ENCODE data around the gene RPL13. TPM values are rescaled to one million over a fixed set of nuclear protein-coding genes. Genes with fewer than 3 reads are reported as not detected.
A peak's percentile ranks its signal among the peaks of the same experiment; 100 is the strongest.

The RPL13 gene
- total RNA-seq, 1 experiment from 2014 or later = 2,157 TPM

GRCh38 chr16:89556750-89557689, 3.5 kb upstream of the RPL13 start:
- no peak overlapping the region for H4K5ac ChIP-seq (ENCODE audit: insufficient read length, low read depth, low read length)
- no peak overlapping the region for H4K91ac ChIP-seq (ENCODE audit: insufficient read length, low read depth, low read length)
- DNase-seq = peak; percentile 93
- no peaks in the 10 kb centered on the region for H3K27me3 ChIP-seq (ENCODE audit: insufficient read depth, low read length)
- WGBS (ENCODE audit: extremely low coverage, insufficient read length, low lambda C conversion rate) = no CpG with 5 or more reads among the region's 34 CpGs
- TF ChIP-seq, protein P1, sequence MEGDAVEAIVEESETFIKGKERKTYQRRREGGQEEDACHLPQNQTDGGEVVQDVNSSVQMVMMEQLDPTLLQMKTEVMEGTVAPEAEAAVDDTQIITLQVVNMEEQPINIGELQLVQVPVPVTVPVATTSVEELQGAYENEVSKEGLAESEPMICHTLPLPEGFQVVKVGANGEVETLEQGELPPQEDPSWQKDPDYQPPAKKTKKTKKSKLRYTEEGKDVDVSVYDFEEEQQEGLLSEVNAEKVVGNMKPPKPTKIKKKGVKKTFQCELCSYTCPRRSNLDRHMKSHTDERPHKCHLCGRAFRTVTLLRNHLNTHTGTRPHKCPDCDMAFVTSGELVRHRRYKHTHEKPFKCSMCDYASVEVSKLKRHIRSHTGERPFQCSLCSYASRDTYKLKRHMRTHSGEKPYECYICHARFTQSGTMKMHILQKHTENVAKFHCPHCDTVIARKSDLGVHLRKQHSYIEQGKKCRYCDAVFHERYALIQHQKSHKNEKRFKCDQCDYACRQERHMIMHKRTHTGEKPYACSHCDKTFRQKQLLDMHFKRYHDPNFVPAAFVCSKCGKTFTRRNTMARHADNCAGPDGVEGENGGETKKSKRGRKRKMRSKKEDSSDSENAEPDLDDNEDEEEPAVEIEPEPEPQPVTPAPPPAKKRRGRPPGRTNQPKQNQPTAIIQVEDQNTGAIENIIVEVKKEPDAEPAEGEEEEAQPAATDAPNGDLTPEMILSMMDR (conservative IDR thresholded peaks at IDR 0.05) = peak; percentile 82
- peaks cover 9% of the 10 kb centered on the region for H3K23me2 ChIP-seq (ENCODE audit: insufficient read length, low read depth, low read length, poor library complexity, severe bottlenecking)
- no peak overlapping the region for H3K27ac ChIP-seq (ENCODE audit: insufficient read length, low read depth, low read length)
- H2AFZ ChIP-seq (ENCODE audit: low read length) = no peak overlapping the region
- H2BK120ac ChIP-seq (ENCODE audit: low read depth, low read length, poor library complexity, severe bottlenecking) = no peak overlapping the region
- peaks cover 8% of the 10 kb centered on the region; the same call in 1 of the 2 replicates for H3K79me2 ChIP-seq (ENCODE audit: insufficient read depth, low read length)
- H2BK12ac ChIP-seq (ENCODE audit: insufficient read length, low read depth, low read length) = no peak overlapping the region
- Mint-ChIP-seq H3K9me3 (no peaks in the 10 kb centered on the region; a peak in 1 of 5 replicates), H3K36me3 (ENCODE audit: insufficient read depth in 1 of 3, low read depth in 3 of 3) (peaks cover 17 to 58% (median 53%) of the 10 kb centered on the region in 3 experiments), H3K27me3 (ENCODE audit: low read depth) (no peaks in the 10 kb centered on the region; the same call in 1 of the 2 replicates), H3K4me1 (peaks cover 7 to 11% of the 10 kb centered on the region in 2 experiments), H3K27ac (peak overlapping the region; percentile 72 to 95 (median 77); a peak in 5 of 7 replicates), H3K4me3 (peak overlapping the region in 1 of 2 experiments; percentile 50; a peak in 2 of 5 replicates)
- H3K14ac ChIP-seq (ENCODE audit: insufficient read depth, low read length) = no peak overlapping the region
- H3K79me1 ChIP-seq (ENCODE audit: insufficient read depth, low read depth, low read length, poor library complexity, severe bottlenecking) = peaks cover under 1% of the 10 kb centered on the region
- no peaks in the 10 kb centered on the region for H3K9me3 ChIP-seq (ENCODE audit: control insufficient read depth, low read depth, low read length)
- no peak overlapping the region for H2BK5ac ChIP-seq (ENCODE audit: insufficient read length, low read length)
- no peak overlapping the region for H3K9ac ChIP-seq (ENCODE audit: extremely low read depth, insufficient read length, low read length)
- no peak overlapping the region for H3K56ac ChIP-seq (ENCODE audit: insufficient read length, low read depth, low read length)
- H4K8ac ChIP-seq (replicated peaks; ENCODE audit: insufficient read length, low read depth, low read length) = no peak overlapping the region
- no peak overlapping the region for H2AK5ac ChIP-seq (ENCODE audit: insufficient read length, low read length)
- no peak overlapping the region for H3K4ac ChIP-seq (ENCODE audit: low read depth, low read length)
- H3T11ph ChIP-seq (ENCODE audit: low read length) = no peak overlapping the region
- no peak overlapping the region for H2BK15ac ChIP-seq (ENCODE audit: low read depth, low read length)
- H3K4me1 ChIP-seq (ENCODE audit: insufficient read depth, low read length) = no peaks in the 10 kb centered on the region
- no peak overlapping the region for H3K4me2 ChIP-seq (ENCODE audit: insufficient read depth, insufficient read length, low read length)
- no peak overlapping the region for H3K23ac ChIP-seq (ENCODE audit: insufficient read length, low read depth, low read length)
- no peak overlapping the region for H2BK20ac ChIP-seq (ENCODE audit: low read depth, low read length, poor library complexity, severe bottlenecking)
- peaks cover 4% of the 10 kb centered on the region for H4K20me1 ChIP-seq (ENCODE audit: control insufficient read depth, insufficient read depth, insufficient read length)
- no peak overlapping the region for H3K18ac ChIP-seq (ENCODE audit: insufficient read length, low read depth, low read length)
